GM12875 (cell line): ENCODE data around the gene RAD50.

Experiments used
- H3K4me3 ChIP-seq: one replicate; pipeline ENCODE4 v1.5.1; 2011; ENCODE audit warnings: low read depth, low read length, control low read depth
- CTCF ChIP-seq: IDR thresholded peaks from 2 replicates; pipeline ENCODE4 v1.5.1; 2011; ENCODE audit warnings: low read depth, mild to moderate bottlenecking, control low read depth, inconsistent platforms, low read length, moderate library complexity, borderline replicate concordance; ENCODE audit not compliant: insufficient read depth

Gene RAD50

GRCh38 chr5:132667761-132668705, 111.3 kb downstream of the RAD50 start:
- no peak overlapping the region for H3K4me3 ChIP-seq
- TF ChIP-seq CTCF, result no peak

- TF ChIP-seq CTCF, result no peak
Measured at GRCh38 chr5:132668706-132669454, 112.1 kb downstream of the RAD50 start.

GRCh38 chr5:132669455-132669820, 112.7 kb downstream of the RAD50 start:
- TF ChIP-seq CTCF, result no peak
- no peak overlapping the region for H3K4me3 ChIP-seq

More at GRCh38 chr5:132668706-132669454, 112.1 kb downstream of the RAD50 start:
- no peak overlapping the region for H3K4me3 ChIP-seq

GRCh38 chr5:132669966-132670882, 113.4 kb downstream of the RAD50 start:
- no peak overlapping the region for H3K4me3 ChIP-seq
- no peak for TF ChIP-seq CTCF

- H3K4me3 ChIP-seq, result no peak overlapping the region
- TF ChIP-seq CTCF, result no peak
Measured at GRCh38 chr5:132671000-132671399, 114.2 kb downstream of the RAD50 start.

- no peak overlapping the region for H3K4me3 ChIP-seq
- TF ChIP-seq CTCF, result no peak
Measured at GRCh38 chr5:132673488-132673887, 116.7 kb downstream of the RAD50 start.
